ENCODE results near the gene NOSTRIN. TPM values are rescaled to one million over a fixed set of nuclear protein-coding genes. Genes with fewer than 3 reads are reported as not detected.

Gene NOSTRIN
- polyA plus RNA-seq, 1 donor (not counting 4 experiments of a cell fraction or from before 2014, with no cell fraction given) = not detected

- Histone ChIP-seq H3K4me1 (ENCODE audit: control insufficient read depth, extremely low read depth, insufficient read depth, low read length) (no peaks in the 10 kb centered on the region), H2AFZ (ENCODE audit: control insufficient read depth, low read length) (no peak overlapping the region), H3K4me3 (ENCODE audit: control insufficient read depth in 2 of 3, extremely low read depth in 1 of 3, insufficient read depth in 2 of 3, low read depth in 1 of 3, low read length in 3 of 3) (no peak overlapping the region), H3K27me3 (ENCODE audit: control insufficient read depth, extremely low read depth, insufficient read depth, low read length) (no peaks in the 10 kb centered on the region), H3K9me1 (ENCODE audit: control insufficient read depth, extremely low read depth, insufficient read depth, low read length) (no peaks in the 10 kb centered on the region), H3K9me3 (ENCODE audit: control insufficient read depth, low read depth, low read length) (no peaks in the 10 kb centered on the region), H3K36me3 (ENCODE audit: control insufficient read depth in 2 of 2, extremely low read depth in 1 of 2, insufficient read depth in 2 of 2, low read length in 2 of 2) (no peaks in the 10 kb centered on the region), H4K20me1 (ENCODE audit: control insufficient read depth, extremely low read depth, insufficient read depth, low read length) (no peaks in the 10 kb centered on the region), H3K9ac (ENCODE audit: control insufficient read depth, extremely low read depth, insufficient read depth, low read length) (no peak overlapping the region), H3K79me2 (ENCODE audit: control insufficient read depth, insufficient read depth, low read length) (no peaks in the 10 kb centered on the region), H3K4me2 (ENCODE audit: control insufficient read depth, extremely low read depth, insufficient read depth, low read depth, low read length) (no peak overlapping the region), H3K27ac (ENCODE audit: control insufficient read depth, insufficient read depth, low read length) (no peak overlapping the region)
- no peak for FAIRE-seq
- dilution Hi-C loops (cut with MboI; ENCODE audit: extremely low pct_ligation_motif_present, low sequenced_read_pairs) = no loop called here
- TF ChIP-seq EZH2 (IDR thresholded peaks at IDR 0.05; ENCODE audit: low read length) = no peak
- TF ChIP-seq CTCF (optimal IDR thresholded peaks at IDR 0.05 in 1 of 3, IDR thresholded peaks at IDR 0.05 in 1 of 3, conservative IDR thresholded peaks at IDR 0.05 in 1 of 3; ENCODE audit: extremely low read depth in 1 of 3, insufficient read depth in 2 of 3, low read length in 3 of 3) = no peak
- no peak for DNase-seq (ENCODE audit: low read depth, low spot score)
Observed at GRCh38 chr2:168782271-168782670, 20.2 kb upstream of the NOSTRIN start.

- Histone ChIP-seq H3K9me1 (ENCODE audit: control insufficient read depth, extremely low read depth, insufficient read depth, low read length) (no peaks in the 10 kb centered on the region), H3K4me1 (ENCODE audit: control insufficient read depth, extremely low read depth, insufficient read depth, low read length) (no peaks in the 10 kb centered on the region), H3K36me3 (ENCODE audit: control insufficient read depth in 2 of 2, extremely low read depth in 1 of 2, insufficient read depth in 2 of 2, low read length in 2 of 2) (no peaks in the 10 kb centered on the region), H3K27me3 (ENCODE audit: control insufficient read depth, extremely low read depth, insufficient read depth, low read length) (peaks cover 8% of the 10 kb centered on the region), H3K27ac (ENCODE audit: control insufficient read depth, insufficient read depth, low read length) (no peak overlapping the region), H3K4me2 (ENCODE audit: control insufficient read depth, extremely low read depth, insufficient read depth, low read depth, low read length) (no peak overlapping the region), H3K9me3 (ENCODE audit: control insufficient read depth, low read depth, low read length) (no peaks in the 10 kb centered on the region), H3K4me3 (ENCODE audit: control insufficient read depth in 2 of 3, extremely low read depth in 1 of 3, insufficient read depth in 2 of 3, low read depth in 1 of 3, low read length in 3 of 3) (no peak overlapping the region), H4K20me1 (ENCODE audit: control insufficient read depth, extremely low read depth, insufficient read depth, low read length) (no peaks in the 10 kb centered on the region), H3K9ac (ENCODE audit: control insufficient read depth, extremely low read depth, insufficient read depth, low read length) (no peak overlapping the region), H3K79me2 (ENCODE audit: control insufficient read depth, insufficient read depth, low read length) (no peaks in the 10 kb centered on the region), H2AFZ (ENCODE audit: control insufficient read depth, low read length) (no peak overlapping the region)
- FAIRE-seq (peak; percentile 44), DNase-seq (ENCODE audit: low read depth, low spot score) (no peak)
- dilution Hi-C loops (cut with MboI; ENCODE audit: extremely low pct_ligation_motif_present, low sequenced_read_pairs) = no loop called here
- no peak for TF ChIP-seq CTCF (optimal IDR thresholded peaks at IDR 0.05 in 1 of 3, IDR thresholded peaks at IDR 0.05 in 1 of 3, conservative IDR thresholded peaks at IDR 0.05 in 1 of 3; ENCODE audit: extremely low read depth in 1 of 3, insufficient read depth in 2 of 3, low read length in 3 of 3)
- no peak for TF ChIP-seq EZH2 (IDR thresholded peaks at IDR 0.05; ENCODE audit: low read length)
Observed at GRCh38 chr2:168784993-168785392, 17.4 kb upstream of the NOSTRIN start.

Data from keratinocyte (primary cell).